Sigmoid colon (tissue), 4 donors: ENCODE results near the gene USP4.

Source experiments
- CTCF ChIP-seq, 4 experiments: fragments of 450-650 bp in 3 of 4; fragments of 200-600 bp in 1 of 4; IDR thresholded peaks; one replicate each; pipeline ENCODE4 v1.5.1; 2016 to 2019; ENCODE audit warnings: antibody characterized with exemption in 4 of 4, mild to moderate bottlenecking in 3 of 4, moderate library complexity in 2 of 4
- EP300 ChIP-seq, 4 donors: sonication (generic); formaldehyde crosslinking; IDR thresholded peaks; one replicate each; pipeline ENCODE4 v1.6.1; 2017; ENCODE audit warnings: antibody characterized with exemption in 4 of 4
- POLR2A ChIP-seq, 2 donors: fragments of 450-650 bp; IDR thresholded peaks; one replicate each; pipeline ENCODE4 v1.6.1; 2016; ENCODE audit warnings: antibody characterized with exemption in 2 of 2, mild to moderate bottlenecking in 2 of 2, moderate library complexity in 2 of 2

- TF ChIP-seq CTCF (IDR thresholded peaks at IDR 0.05) = no peak
- no peak for TF ChIP-seq POLR2A (IDR thresholded peaks at IDR 0.05)
- TF ChIP-seq EP300 (IDR thresholded peaks at IDR 0.05) = no peak
Measured at GRCh38 chr3:49260806-49261324, 79.0 kb downstream of the USP4 start.
